ENCODE data around the gene SEC24D. TPM values are rescaled to one million over a fixed set of nuclear protein-coding genes. Genes with fewer than 3 reads are reported as not detected.

Gene SEC24D
- total RNA-seq, 1 experiment from 2014 or later = 32.0 TPM

DNA sequence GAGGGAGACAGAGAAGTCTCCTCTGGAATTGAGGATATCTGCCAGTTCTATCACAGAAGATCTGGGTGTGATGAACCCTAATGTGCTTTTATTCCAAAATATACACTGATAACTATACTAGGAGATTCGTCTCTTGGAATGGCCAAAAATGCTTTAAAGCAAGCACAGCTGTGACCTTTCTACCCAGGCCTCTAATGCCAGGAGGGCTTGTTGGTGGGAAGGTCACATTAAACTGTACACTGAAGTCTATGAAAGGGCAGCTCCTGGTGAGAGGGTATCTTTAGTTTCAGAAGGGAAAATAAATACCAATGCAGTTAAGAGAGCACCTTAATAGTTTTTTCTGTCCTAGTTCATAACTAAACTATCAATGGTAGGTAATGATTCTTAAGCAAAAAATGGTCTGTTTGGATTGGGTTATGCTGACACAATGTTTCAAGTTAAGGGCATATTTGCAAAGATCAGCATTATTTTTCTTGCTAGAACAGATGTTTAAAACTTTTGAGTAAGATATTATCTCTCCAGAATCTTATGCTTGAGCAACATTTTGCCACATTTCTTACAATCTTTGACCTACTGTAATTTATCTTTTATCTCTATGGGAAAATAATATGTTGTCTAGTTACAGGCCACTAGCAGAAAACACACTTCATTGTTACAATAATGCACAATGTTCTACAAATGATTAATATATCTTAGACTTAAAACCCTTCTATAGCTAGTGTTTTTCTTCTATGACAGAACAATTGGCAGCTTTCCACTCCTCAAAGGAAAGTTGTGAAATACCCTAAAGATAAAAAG lies 59.6 kb downstream of the SEC24D start:
- no peaks in the 10 kb centered on the region for H3K36me3 ChIP-seq (ENCODE audit: control insufficient read depth, insufficient read depth, low read length)
- POLR2A ChIA-PET = no interaction called here
- no peaks in the 10 kb centered on the region for H3K9me3 ChIP-seq
- no peak for TF ChIP-seq CTCF (IDR thresholded peaks at IDR 0.05; ENCODE audit: insufficient read depth in 1 of 2, low read depth in 1 of 2, low read length in 1 of 2, severe bottlenecking in 1 of 2, unreplicated experiment in 1 of 2)
- intact Hi-C loops (cut with micrococcal nuclease; ENCODE audit: unreplicated experiment) = no loop called here
- H3K27me3 Mint-ChIP-seq (ENCODE audit: insufficient read depth, unreplicated experiment) = no peaks in the 10 kb centered on the region
- no peaks in the 10 kb centered on the region for H3K4me1 Mint-ChIP-seq (ENCODE audit: low read depth, unreplicated experiment)
- no peaks in the 10 kb centered on the region for H3K9me3 Mint-ChIP-seq (ENCODE audit: unreplicated experiment)
- H3K27me3 ChIP-seq (replicated peaks; ENCODE audit: control insufficient read depth, insufficient read depth, low read length) = no peaks in the 10 kb centered on the region
- CTCF ChIA-PET = no interaction called here
- H3K4me1 ChIP-seq = no peaks in the 10 kb centered on the region
- BruUV-seq (replicated peaks) = no TSS peak
- no peak overlapping the region for H3K4me3 ChIP-seq (ENCODE audit: low read depth, low read length)
- H3K4me3 Mint-ChIP-seq (ENCODE audit: unreplicated experiment) = no peak overlapping the region
- no peak overlapping the region for H3K27ac Mint-ChIP-seq (ENCODE audit: unreplicated experiment)
- H3K36me3 Mint-ChIP-seq (ENCODE audit: insufficient read depth, unreplicated experiment) = no peaks in the 10 kb centered on the region
- no peak for DNase-seq

- H3K36me3 Mint-ChIP-seq (ENCODE audit: insufficient read depth, unreplicated experiment) = peaks cover under 1% of the 10 kb centered on the region
- no peak for TF ChIP-seq CTCF (IDR thresholded peaks at IDR 0.05; ENCODE audit: insufficient read depth in 1 of 2, low read depth in 1 of 2, low read length in 1 of 2, severe bottlenecking in 1 of 2, unreplicated experiment in 1 of 2)
- Histone ChIP-seq H3K36me3 (ENCODE audit: control insufficient read depth, insufficient read depth, low read length) (no peaks in the 10 kb centered on the region), H3K4me1 (no peaks in the 10 kb centered on the region), H3K4me3 (ENCODE audit: low read depth, low read length) (no peak overlapping the region), H3K9me3 (no peaks in the 10 kb centered on the region), H3K27me3 (replicated peaks; ENCODE audit: control insufficient read depth, insufficient read depth, low read length) (no peaks in the 10 kb centered on the region)
- DNase-seq = no peak
- no peak overlapping the region for H3K4me3 Mint-ChIP-seq (ENCODE audit: unreplicated experiment)
- BruUV-seq (replicated peaks) = no TSS peak
- intact Hi-C loops (cut with micrococcal nuclease; ENCODE audit: unreplicated experiment) = no loop called here
- ChIA-PET CTCF (no interaction called here), POLR2A (no interaction called here)
- H3K9me3 Mint-ChIP-seq (ENCODE audit: unreplicated experiment) = no peaks in the 10 kb centered on the region
- no peaks in the 10 kb centered on the region for H3K27me3 Mint-ChIP-seq (ENCODE audit: insufficient read depth, unreplicated experiment)
- no peaks in the 10 kb centered on the region for H3K4me1 Mint-ChIP-seq (ENCODE audit: low read depth, unreplicated experiment)
- H3K27ac Mint-ChIP-seq (ENCODE audit: unreplicated experiment) = no peak overlapping the region
Measured at GRCh38 chr4:118775405-118775804, 60.5 kb downstream of the SEC24D start.

GRCh38 chr4:118774989-118775388 lies 60.9 kb downstream of the SEC24D start:
- BruUV-seq (replicated peaks) = no TSS peak
- Histone ChIP-seq H3K9me3 (no peaks in the 10 kb centered on the region), H3K36me3 (ENCODE audit: control insufficient read depth, insufficient read depth, low read length) (no peaks in the 10 kb centered on the region), H3K4me3 (ENCODE audit: low read depth, low read length) (no peak overlapping the region), H3K4me1 (no peaks in the 10 kb centered on the region), H3K27me3 (replicated peaks; ENCODE audit: control insufficient read depth, insufficient read depth, low read length) (no peaks in the 10 kb centered on the region)
- Mint-ChIP-seq H3K4me3 (ENCODE audit: unreplicated experiment) (no peak overlapping the region), H3K9me3 (ENCODE audit: unreplicated experiment) (no peaks in the 10 kb centered on the region), H3K4me1 (ENCODE audit: low read depth, unreplicated experiment) (no peaks in the 10 kb centered on the region), H3K36me3 (ENCODE audit: insufficient read depth, unreplicated experiment) (peaks cover 4% of the 10 kb centered on the region), H3K27me3 (ENCODE audit: insufficient read depth, unreplicated experiment) (no peaks in the 10 kb centered on the region), H3K27ac (ENCODE audit: unreplicated experiment) (no peak overlapping the region)
- TF ChIP-seq CTCF (IDR thresholded peaks at IDR 0.05; ENCODE audit: insufficient read depth in 1 of 2, low read depth in 1 of 2, low read length in 1 of 2, severe bottlenecking in 1 of 2, unreplicated experiment in 1 of 2) = no peak
- no peak for DNase-seq
- POLR2A ChIA-PET = no interaction called here
- intact Hi-C loops (cut with micrococcal nuclease; ENCODE audit: unreplicated experiment) = no loop called here
- CTCF ChIA-PET = no interaction called here
